Fibroblast of lung (primary cell): ENCODE data around the gene VAMP5. TPM values are rescaled to one million over a fixed set of nuclear protein-coding genes. Genes with fewer than 3 reads are reported as not detected.
A peak's percentile ranks its signal among the peaks of the same experiment; 100 is the strongest.

Experiments used
- DNase-seq, 2 donors: peaks; one replicate each; pipeline versions ENCODE4 v3.0.0 to v3.0.0-alpha.2; 2010; ENCODE audit warnings: low read depth in 2 of 2
- H2AFZ ChIP-seq: 2 replicates; pipeline ENCODE4 v1.5.1; 2012; ENCODE audit warnings: low read length, control low read depth, inconsistent platforms
- H3K27ac ChIP-seq: 2 replicates; pipeline ENCODE4 v1.5.1; 2011; ENCODE audit warnings: low read length, control low read depth; ENCODE audit not compliant: insufficient read depth
- H3K27me3 ChIP-seq: 2 replicates; pipeline ENCODE4 v1.5.1; 2011; ENCODE audit warnings: mild to moderate bottlenecking, low read length; ENCODE audit not compliant: control insufficient read depth, insufficient read depth
- H3K36me3 ChIP-seq: 2 replicates; pipeline ENCODE4 v1.5.1; 2011; ENCODE audit warnings: low read length; ENCODE audit not compliant: control insufficient read depth, insufficient read depth
- H3K4me1 ChIP-seq: 2 replicates; pipeline ENCODE4 v1.5.1; 2011; ENCODE audit warnings: low read length; ENCODE audit not compliant: control insufficient read depth, insufficient read depth; ENCODE audit errors: extremely low read depth
- H3K4me2 ChIP-seq: 2 replicates; pipeline ENCODE4 v1.5.1; 2011; ENCODE audit warnings: low read length, control low read depth; ENCODE audit not compliant: insufficient read depth; ENCODE audit errors: extremely low read depth
- H3K4me3 ChIP-seq, 4 experiments: fragments of 200-600 bp in 1 of 4; sonication (generic) in 1 of 4; replicated peaks in 1 of 4; 2 replicates each; pipeline ENCODE4 v1.5.1; 2011 to 2016; ENCODE audit warnings: low read length in 4 of 4, low read depth in 3 of 4, mild to moderate bottlenecking in 3 of 4, control low read depth in 2 of 4, inconsistent platforms in 1 of 4, mixed read lengths in 1 of 4; ENCODE audit not compliant: insufficient read depth in 1 of 4; ENCODE audit errors: control extremely low read depth in 1 of 4
- H3K79me2 ChIP-seq: 2 replicates; pipeline ENCODE4 v1.5.1; 2012; ENCODE audit warnings: mild to moderate bottlenecking, low read length, inconsistent platforms; ENCODE audit not compliant: control insufficient read depth, insufficient read depth
- H3K9ac ChIP-seq: 2 replicates; pipeline ENCODE4 v1.5.1; 2011; ENCODE audit warnings: mild to moderate bottlenecking, low read length, control low read depth; ENCODE audit not compliant: insufficient read depth
- H3K9me3 ChIP-seq: 2 replicates; pipeline ENCODE4 v1.5.1; 2012; ENCODE audit warnings: low read depth, low read length; ENCODE audit not compliant: control insufficient read depth, insufficient read depth
- H4K20me1 ChIP-seq: 2 replicates; pipeline ENCODE4 v1.5.1; 2011; ENCODE audit warnings: low read length; ENCODE audit not compliant: control insufficient read depth, insufficient read depth; ENCODE audit errors: extremely low read depth
- CTCF ChIP-seq, 2 donors: IDR thresholded peaks in 1 of 2; conservative IDR thresholded peaks in 1 of 2; 1 replicate in 1 of 2; 2 replicates in 1 of 2; pipeline ENCODE4 v1.5.1; 2011 to 2012; ENCODE audit warnings: low read length in 2 of 2, control low read depth in 1 of 2, inconsistent platforms in 1 of 2, low read depth in 1 of 2, mild to moderate bottlenecking in 1 of 2
- EZH2 ChIP-seq: IDR thresholded peaks from 2 replicates; pipeline ENCODE4 v1.5.1; 2012; ENCODE audit warnings: low read length, control low read depth, mild to moderate bottlenecking; ENCODE audit errors: missing control alignments
- polyA plus RNA-seq, 2 donors: library from polyadenylated mRNA; depleted of rRNA in 1 of 2; stranded (reverse) in 1 of 2; unstranded in 1 of 2; fragments of >200 nt; gene quantifications; 2 replicates each; pipeline ENCODE4 v1.2.1, GENCODE V29; 2011 to 2012; ENCODE audit warnings: missing spikeins in 1 of 2
- total RNA-seq: library from RNA; depleted of rRNA; stranded (reverse); fragments of >200 nt; gene quantifications from 2 replicates; pipeline ENCODE4 v1.2.1, GENCODE V29; 2014

Gene VAMP5
- total and polyA plus RNA-seq, 2 donors (not counting 1 experiment from before 2014, with no cell fraction given): 69.5 to 212 TPM

- peaks cover 13% of the 10 kb centered on the region for H4K20me1 ChIP-seq
Measured at GRCh38 chr2:85539361-85540132, 44.7 kb upstream of the VAMP5 start.

DNA sequence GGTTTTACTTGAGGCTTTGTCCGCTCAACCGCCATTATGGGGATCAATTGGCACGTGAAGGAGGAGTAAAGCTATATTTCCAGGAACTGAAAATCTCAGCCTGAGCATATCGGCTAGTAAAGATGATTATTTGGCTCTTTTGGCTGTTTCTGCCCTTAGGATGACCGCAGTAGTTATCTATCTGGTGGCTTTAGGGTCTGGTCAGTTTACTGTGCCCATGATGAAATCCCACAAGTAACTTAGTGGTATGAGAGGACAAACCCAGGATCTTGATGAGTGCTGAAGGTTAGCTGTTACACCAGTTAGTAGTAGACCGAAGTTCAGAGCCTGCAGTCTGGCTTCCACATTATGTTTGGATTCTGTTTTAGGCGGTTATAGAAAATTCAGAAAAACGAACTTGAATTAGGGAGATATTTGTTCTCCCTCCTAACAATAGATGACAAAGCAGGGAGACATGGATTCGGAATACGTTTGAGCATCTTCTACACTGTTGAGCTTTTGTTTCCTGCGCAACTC, 44.0 kb upstream of the VAMP5 start:
- Histone ChIP-seq H3K4me3 (peak overlapping the region; percentile 78 to 94 (median 88)), H3K9ac (peak overlapping the region; percentile 98), H2AFZ (no peak overlapping the region), H3K9me3 (no peaks in the 10 kb centered on the region), H4K20me1 (peaks cover 13% of the 10 kb centered on the region), H3K4me1 (peaks cover 16% of the 10 kb centered on the region), H3K36me3 (peaks cover 18% of the 10 kb centered on the region), H3K79me2 (peaks cover 56% of the 10 kb centered on the region), H3K27ac (peak overlapping the region; percentile 100), H3K27me3 (no peaks in the 10 kb centered on the region), H3K4me2 (peak overlapping the region; percentile 92)
- TF ChIP-seq CTCF (conservative IDR thresholded peaks at IDR 0.05 in 1 of 2, IDR thresholded peaks at IDR 0.05 in 1 of 2; ENCODE audit: low read depth in 1 of 2, low read length in 2 of 2): no peak
- no peak for TF ChIP-seq EZH2
- peak; percentile 21 to 45 for DNase-seq

More at GRCh38 chr2:85539361-85540132, 44.7 kb upstream of the VAMP5 start:
- Histone ChIP-seq H2AFZ (no peak overlapping the region), H3K36me3 (peaks cover 18% of the 10 kb centered on the region), H3K79me2 (peaks cover 56% of the 10 kb centered on the region), H3K9ac (peak overlapping the region; percentile 98), H3K4me3 (peak overlapping the region; percentile 78 to 94 (median 88)), H3K27me3 (no peaks in the 10 kb centered on the region), H3K4me2 (peak overlapping the region; percentile 92), H3K4me1 (peaks cover 16% of the 10 kb centered on the region), H3K27ac (peak overlapping the region; percentile 100), H3K9me3 (no peaks in the 10 kb centered on the region)
- no peak for TF ChIP-seq CTCF (conservative IDR thresholded peaks at IDR 0.05 in 1 of 2, IDR thresholded peaks at IDR 0.05 in 1 of 2; ENCODE audit: low read depth in 1 of 2, low read length in 2 of 2)
- no peak for TF ChIP-seq EZH2
- DNase-seq: peak; percentile 61 to 74

DNA sequence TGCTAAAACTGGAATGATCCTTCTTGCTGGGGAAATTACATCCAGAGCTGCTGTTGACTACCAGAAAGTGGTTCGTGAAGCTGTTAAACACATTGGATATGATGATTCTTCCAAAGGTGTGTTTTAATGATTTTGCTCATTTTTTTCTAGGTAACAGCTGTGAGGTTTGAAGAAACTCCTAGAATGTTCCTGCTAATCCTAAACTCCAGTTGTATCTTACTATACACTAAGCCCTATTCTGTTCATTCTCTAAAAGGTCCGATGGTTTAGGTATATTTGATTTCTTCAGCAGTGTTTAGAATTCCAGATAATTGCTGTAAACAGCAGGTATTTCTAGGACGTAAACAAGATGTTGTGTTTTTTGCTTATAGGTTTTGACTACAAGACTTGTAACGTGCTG, 43.0 kb upstream of the VAMP5 start:
- Histone ChIP-seq H3K36me3 (peaks cover 18% of the 10 kb centered on the region), H3K4me1 (peaks cover 16% of the 10 kb centered on the region), H3K9ac (peak overlapping the region; percentile 16), H3K9me3 (no peaks in the 10 kb centered on the region), H4K20me1 (peaks cover 13% of the 10 kb centered on the region), H3K27me3 (no peaks in the 10 kb centered on the region), H3K79me2 (peaks cover 56% of the 10 kb centered on the region), H3K4me2 (peak overlapping the region; percentile 92), H3K4me3 (peak overlapping the region; percentile 78 to 94 (median 88)), H2AFZ (no peak overlapping the region), H3K27ac (no peak overlapping the region)
- TF ChIP-seq EZH2: no peak
- no peak for TF ChIP-seq CTCF (conservative IDR thresholded peaks at IDR 0.05 in 1 of 2, IDR thresholded peaks at IDR 0.05 in 1 of 2; ENCODE audit: low read depth in 1 of 2, low read length in 2 of 2)
- no peak for DNase-seq
